Ammon's horn (tissue), 1 donor: ENCODE results near the gene ARL8A.
"Not testable (repeated sequence)": the region's sequence is repeated elsewhere in the genome, so short reads cannot be mapped to it uniquely, and the experiment has no call there.

Experiments
- DNase-seq: peaks from one replicate; pipeline ENCODE4 v3.0.0-alpha.2; 2016; ENCODE audit warnings: low spot score

The ARL8A gene

GRCh38 chr1:202173993-202174392 is 29.5 kb upstream of the ARL8A start:
- DNase-seq = no peak

- DNase-seq = no peak
These were observed 27.4 kb upstream of the ARL8A start for GRCh38 chr1:202172015-202172355.

- DNase-seq = no peak
These were observed 26.9 kb upstream of the ARL8A start for GRCh38 chr1:202171292-202172014.

GRCh38 chr1:202170726-202171125 is 26.2 kb upstream of the ARL8A start:
- no peak for DNase-seq

DNA sequence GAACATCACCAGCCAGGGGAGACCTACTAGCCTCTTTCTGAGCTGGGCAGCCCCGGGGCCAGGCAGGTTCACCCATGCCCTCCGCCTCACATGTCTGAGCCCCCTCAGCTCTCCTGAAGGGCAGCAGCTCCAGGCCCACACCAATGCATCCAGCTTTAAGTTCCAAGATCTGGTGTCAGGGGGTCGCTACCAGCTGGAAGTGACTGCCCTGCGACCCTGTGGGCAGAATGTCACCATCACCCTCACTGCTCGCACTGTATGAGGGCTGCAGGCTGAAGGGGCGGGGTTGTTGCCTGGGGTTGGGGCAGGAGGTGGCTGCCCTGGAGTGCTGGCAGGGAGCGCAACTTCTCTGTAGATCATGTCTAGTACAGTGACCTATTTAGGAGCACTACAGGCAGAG is 24.3 kb upstream of the ARL8A start:
- no peak for DNase-seq

DNA sequence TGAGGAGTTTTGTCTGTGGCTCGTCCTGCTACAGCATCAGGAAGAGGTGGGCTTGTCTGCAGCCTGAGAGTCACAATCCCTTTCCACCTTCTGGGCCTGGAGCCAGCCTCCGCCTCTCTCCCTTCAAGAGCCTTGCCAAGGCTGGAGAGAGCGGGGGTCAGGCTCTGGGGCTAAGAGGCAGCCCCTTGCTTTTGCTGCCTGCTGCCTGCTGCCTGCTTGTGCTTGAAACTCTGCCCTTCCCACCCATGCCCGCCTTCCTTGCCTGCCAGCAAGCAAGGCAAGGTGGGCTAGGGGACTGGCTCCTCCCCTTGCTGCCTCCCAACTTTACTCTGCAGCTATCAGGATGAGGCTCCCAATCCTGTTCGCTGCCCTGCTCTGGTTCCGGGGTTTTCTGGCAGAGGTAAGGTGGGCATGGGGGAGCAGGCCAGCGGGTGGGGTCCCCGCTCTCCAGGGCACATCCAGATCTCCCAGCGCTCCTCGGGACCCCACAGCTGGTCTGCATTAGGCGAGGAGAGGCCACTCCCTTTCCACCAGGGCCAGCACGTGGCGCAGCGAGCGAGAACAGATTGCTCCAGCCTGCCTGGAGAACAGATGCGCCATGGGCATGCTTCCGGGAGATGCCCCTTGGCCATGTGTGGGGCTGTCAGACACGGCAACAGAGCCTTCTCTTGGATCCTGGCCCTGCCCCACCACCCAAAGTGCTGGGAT is 23.3 kb upstream of the ARL8A start:
- no peak for DNase-seq

DNA sequence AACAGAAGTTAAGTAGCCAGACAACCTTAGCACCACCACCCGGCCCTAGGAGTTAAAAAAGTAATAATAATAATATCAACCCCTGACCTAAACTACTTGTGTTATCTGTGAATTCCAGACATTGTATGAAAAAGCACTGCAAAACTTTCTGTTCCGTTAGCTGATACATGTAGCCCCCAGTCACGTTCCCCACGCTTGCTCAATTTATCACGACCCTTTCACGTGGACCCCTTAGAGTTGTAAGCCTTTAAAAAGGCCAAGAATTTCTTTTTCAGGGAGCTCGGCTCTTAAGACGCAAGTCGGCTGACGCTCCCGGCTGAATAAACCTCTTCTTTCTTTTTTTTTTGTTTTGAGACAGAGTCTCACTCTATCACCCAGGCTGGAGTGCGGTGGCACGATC is 22.5 kb upstream of the ARL8A start:
- not testable (repeated sequence) for DNase-seq

DNA sequence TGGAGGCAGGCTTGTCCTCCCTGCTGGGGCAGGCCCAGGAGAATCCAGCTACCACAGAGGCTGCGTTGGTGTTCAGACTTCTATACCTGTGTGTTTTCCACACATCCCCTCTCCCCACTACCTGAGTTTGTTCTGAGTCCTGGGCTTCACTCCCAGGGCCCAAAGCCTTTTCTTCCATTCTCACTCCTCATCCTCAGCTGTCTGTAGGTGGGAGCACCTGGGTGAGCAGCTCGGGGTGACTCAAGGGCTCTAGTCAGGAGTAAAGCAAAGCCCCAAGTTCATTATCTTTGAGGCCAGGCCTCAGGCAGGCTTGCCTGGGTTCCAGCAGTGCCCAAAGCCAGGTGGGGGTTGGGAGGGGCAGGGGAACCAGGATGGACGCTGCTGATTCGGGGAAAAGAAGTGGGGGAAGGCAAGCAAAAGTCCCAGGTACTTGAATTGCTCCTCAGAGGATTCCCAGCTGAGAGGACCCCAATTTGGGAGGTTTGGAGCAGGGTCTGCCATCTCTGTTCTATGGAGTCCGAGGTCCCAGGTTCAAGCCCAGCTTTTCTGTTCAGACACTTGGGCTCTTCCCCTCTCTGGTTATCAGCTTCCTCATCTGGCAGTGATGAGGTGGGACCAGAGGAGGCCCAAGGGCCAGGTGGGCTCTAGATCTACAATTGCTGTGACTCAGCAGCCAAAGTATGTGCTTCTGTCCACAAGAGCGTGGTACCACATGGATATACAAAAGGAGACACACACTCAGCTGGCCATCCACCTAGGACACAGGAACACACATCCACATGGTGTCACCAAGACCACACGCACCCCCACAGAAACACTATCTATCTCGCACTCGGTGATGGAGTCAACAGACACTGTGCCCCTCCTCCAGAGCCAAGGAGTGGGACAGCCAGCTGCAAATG is 21.7 kb upstream of the ARL8A start:
- DNase-seq = no peak

DNA sequence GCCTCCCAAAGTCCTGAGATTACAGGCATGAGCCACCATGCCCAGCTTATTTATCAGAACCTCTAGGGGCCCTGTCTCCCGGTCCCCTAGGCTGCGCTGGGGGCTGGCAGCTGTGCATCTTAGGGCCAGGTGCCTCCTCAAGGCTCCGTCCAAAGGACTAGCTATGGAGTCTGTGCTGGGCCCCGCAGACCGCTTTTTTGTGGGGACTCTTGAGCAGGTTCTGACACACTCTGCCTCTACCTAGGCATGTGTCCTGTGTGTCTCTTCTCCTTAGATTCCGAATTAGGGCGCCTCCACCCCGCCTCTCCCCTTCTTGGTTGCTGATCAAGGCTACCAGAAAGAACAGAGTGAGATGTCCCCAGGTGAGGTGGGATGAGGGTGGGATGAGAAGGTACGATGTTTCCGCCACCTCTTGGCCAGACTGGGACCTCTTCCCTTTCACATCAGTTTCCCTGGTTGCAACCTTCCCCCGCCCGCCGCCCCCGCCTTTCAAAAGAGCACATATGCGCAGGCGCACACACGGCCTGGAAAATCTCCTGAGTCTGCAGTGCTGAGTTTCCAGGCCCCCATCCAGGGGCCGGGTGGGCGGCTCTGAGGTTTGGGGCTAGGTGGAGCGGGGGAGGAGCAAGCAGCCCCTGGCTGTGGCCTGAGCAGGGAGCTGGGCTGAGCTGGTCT is 20.9 kb upstream of the ARL8A start:
- DNase-seq = no peak

- no peak for DNase-seq
These were observed 19.9 kb upstream of the ARL8A start for GRCh38 chr1:202164271-202165037.

DNA sequence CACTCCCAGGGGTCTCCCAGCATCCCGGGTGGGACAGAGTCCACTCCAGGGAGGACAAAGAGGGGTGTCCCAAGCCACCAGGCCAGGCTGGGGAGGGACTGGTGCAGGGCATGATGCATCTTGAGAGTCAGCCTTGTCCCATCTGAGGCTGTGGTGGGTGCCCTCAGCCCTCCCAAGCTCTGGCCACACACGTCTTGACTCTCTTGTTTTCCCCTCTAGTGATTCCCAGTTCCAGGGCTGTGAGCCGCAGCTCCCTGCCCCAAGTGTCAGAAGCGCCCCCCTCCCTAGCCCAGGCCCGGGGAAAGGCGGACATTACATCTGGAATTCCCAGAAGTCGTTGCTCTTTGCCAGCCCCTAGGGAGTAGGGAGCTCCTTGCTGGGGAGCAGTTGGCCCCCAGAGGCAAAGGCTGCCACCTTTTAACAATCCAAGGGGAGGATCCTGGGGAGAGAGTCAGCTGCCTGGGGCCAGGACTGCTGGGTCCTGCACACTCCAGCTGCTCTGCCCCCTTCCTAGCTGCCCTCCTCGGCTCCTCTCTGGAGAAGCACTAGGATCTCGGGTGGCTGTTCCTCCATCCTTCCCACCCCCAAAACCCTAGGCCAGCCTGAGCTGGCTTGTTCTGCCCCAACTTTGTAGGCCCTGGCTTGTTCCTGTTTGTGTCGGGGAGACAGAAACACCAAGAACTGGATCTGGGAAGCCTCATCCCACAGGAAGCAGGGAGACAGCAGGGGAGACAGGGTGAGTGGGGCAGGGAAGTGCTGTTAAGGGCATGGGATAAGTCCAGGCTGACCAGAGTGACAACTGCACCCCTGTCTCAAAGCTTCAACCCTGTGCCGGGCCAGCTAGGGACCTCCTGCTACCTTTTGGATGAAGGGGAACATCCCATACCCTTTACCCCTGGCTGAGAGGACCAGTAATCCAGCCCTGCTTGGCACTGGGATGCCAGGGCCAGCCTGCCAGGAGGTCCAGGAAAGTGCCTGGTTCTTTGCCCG is 19.0 kb upstream of the ARL8A start:
- DNase-seq = no peak

GRCh38 chr1:202162418-202163280 is 18.1 kb upstream of the ARL8A start:
- DNase-seq = no peak

DNA sequence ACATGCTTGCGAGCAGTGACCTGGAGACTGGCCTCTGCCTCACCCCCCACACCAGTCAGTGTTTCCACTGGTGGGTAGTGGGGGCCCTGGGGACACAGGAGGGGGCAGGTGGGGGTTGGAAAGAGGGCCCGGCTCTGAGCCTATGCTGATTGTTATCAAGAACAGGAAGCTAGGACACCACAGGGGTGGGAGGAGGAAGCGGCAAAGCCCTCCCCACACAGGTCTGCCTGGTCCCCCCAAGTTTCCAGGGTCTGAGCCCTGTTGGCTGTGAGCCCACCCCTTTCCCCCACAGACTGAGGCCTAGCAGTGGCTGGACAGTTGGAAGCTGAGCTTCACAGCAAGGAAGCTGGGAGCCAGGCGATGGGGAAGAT is 17.5 kb upstream of the ARL8A start:
- DNase-seq = no peak

DNA sequence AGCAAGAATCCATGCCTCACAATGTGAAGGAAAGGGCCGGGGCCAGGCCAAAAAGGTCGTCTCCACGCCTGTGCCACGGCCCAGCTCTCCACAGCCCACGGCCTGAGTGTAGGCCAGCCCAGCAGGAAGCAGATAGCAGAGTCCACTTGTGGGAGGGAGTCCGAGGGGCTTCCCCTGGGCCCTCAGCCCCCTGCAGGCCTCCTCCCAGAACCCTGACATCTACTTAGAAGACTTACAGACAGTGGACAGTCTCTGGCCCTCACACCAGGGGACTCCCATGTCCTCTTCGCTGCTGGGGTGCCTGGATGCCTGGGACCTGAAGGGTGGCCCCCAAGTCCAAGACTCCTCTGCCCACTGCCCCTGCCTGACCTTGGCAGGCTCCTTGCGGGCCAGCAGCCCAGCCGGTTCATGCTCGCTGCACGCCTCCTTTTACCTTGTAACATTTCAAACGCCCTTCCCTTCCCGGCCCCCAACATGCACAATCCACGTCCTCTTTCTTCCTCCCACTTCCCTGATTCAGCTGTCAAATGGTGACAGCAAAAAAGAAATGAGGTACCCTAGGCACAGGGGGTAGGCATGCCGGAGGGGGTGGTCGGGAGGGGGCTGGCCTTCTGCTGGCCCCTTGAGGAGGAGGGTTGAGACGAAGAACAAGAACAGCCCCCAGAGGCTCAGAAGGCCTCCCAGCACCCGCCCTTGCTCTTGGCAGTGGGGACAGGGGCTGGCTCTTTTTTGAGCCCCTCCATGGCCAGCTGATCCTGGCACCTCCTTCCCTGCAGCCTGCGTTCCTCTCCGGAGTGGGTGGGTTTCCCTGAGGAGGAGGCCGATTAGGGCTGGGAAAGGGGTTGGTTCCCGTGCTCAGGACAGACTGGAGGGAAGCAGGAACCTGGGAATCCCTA is 16.9 kb upstream of the ARL8A start:
- DNase-seq = peak; percentile 29

DNA sequence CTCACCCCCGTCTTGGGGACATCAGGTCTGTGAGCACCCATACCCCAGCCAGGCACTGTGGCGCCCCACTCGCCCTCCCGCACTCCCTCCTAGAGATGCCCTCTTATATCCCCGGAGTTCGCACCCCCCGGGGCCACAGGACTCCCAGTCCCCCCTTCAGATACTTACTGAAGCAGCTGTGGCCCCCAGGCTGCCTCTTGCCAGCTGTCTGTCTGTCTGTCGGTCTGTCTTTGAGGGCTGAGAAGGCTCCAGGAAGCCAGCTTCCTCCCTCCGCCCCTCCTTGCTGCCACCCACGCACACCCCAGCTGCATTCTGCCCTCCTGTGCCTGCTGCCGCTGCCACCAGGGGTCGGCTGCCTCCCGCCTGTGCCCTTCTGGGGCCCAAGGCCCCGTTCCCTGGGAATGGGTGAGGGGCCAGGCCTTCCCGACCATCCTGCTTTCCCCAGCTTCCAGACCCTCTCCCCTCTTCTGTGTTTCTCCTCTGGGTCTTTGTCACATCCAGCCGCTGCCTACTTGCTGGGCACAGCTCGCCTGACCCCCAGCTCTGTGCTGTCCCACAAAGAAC is 15.9 kb upstream of the ARL8A start, which contains the start of gene PTPN7:
TSS of gene PTPN7 (minus strand) at position 226 of the 564 bp plus-strand sequence. CDS start 1,200 bp downstream, outside the sequence.
- no peak for DNase-seq

DNA sequence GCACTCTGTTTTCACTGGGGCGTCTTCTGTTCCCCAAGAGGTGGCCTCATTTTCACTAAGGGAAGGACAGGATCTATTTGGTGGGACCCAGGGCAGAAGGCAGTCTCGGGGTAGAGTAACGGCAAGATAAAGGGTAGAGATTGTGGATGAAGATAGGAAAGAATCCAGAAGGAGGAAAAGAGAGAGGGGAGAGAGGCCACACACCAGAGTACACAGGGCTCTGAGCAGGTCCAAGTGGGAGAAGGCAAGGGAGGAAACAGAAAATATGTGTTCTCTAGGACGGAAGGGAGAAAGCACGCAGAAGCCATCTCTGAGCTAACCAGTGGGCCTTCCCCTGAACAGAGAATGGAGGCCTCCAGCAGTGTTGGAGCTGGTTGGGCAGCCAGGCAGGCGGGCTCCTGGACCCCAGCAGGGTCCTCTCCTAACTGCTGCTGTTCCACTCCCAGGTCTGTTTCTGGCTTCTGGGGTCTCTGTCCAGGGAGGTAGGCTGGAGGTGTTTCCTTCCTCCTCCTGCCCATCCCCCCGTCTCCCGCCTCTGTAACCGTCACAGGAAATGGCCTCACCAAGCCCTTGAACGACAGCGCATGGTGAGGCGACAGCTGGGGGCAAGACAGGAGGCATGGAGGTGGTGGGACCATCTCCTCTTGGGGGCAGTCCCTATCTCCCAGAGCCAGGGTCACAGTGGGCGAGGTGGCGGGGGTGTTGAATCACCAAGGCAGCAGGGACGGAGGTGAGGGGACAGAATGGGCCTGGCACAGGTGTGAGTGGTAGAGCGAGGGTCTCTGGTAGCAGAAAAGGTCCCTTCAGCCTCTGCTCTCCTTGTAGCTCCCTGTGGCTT is 15.2 kb upstream of the ARL8A start:
- DNase-seq = no peak
